GM06990 (cell line): ENCODE data around the gene LRRC7.

Experiments used
- DNase-seq: peaks from one replicate; pipeline ENCODE4 v3.0.0-alpha.2; 2011; ENCODE audit not compliant: insufficient read length; ENCODE audit errors: extremely low read depth
- H3K27me3 ChIP-seq: replicated peaks from 2 replicates; pipeline ENCODE4 v1.6.0; 2011; ENCODE audit warnings: low read length; ENCODE audit not compliant: control insufficient read depth, insufficient read depth
- H3K36me3 ChIP-seq: 2 replicates; pipeline ENCODE4 v1.5.1; 2011; ENCODE audit warnings: low read length; ENCODE audit not compliant: control insufficient read depth, insufficient read depth
- H3K4me3 ChIP-seq: replicated peaks from 2 replicates; pipeline ENCODE4 v1.5.1; 2011; ENCODE audit warnings: low read depth, mild to moderate bottlenecking, control low read depth, low read length
- CTCF ChIP-seq: IDR thresholded peaks from 2 replicates; pipeline ENCODE4 v1.5.1; 2011; ENCODE audit warnings: low read length, control low read depth, mild to moderate bottlenecking, inconsistent platforms; ENCODE audit not compliant: insufficient read depth, poor library complexity, severe bottlenecking

The LRRC7 gene

GRCh38 chr1:69738458-69739250, 170.9 kb downstream of the LRRC7 start:
- DNase-seq = no peak
- TF ChIP-seq CTCF = no peak
- H3K27me3 ChIP-seq = no peaks in the 10 kb centered on the region
- H3K4me3 ChIP-seq = no peak overlapping the region
- H3K36me3 ChIP-seq = no peaks in the 10 kb centered on the region

GRCh38 chr1:69739251-69739605, 171.5 kb downstream of the LRRC7 start:
- no peaks in the 10 kb centered on the region for H3K36me3 ChIP-seq
- no peak overlapping the region for H3K4me3 ChIP-seq
- no peak for DNase-seq
- no peaks in the 10 kb centered on the region for H3K27me3 ChIP-seq
- no peak for TF ChIP-seq CTCF

GRCh38 chr1:69743146-69743545, 175.4 kb downstream of the LRRC7 start:
- H3K36me3 ChIP-seq = no peaks in the 10 kb centered on the region
- no peak overlapping the region for H3K4me3 ChIP-seq
- H3K27me3 ChIP-seq = no peaks in the 10 kb centered on the region
- no peak for DNase-seq
- no peak for TF ChIP-seq CTCF

GRCh38 chr1:69744381-69744780, 176.7 kb downstream of the LRRC7 start:
- DNase-seq = no peak
- Histone ChIP-seq H3K27me3 (no peaks in the 10 kb centered on the region), H3K4me3 (no peak overlapping the region), H3K36me3 (no peaks in the 10 kb centered on the region)
- no peak for TF ChIP-seq CTCF

GRCh38 chr1:69747207-69747606, 179.5 kb downstream of the LRRC7 start:
- no peak for TF ChIP-seq CTCF
- Histone ChIP-seq H3K36me3 (no peaks in the 10 kb centered on the region), H3K27me3 (no peaks in the 10 kb centered on the region), H3K4me3 (no peak overlapping the region)
- no peak for DNase-seq

- H3K27me3 ChIP-seq = no peaks in the 10 kb centered on the region
- H3K36me3 ChIP-seq = no peaks in the 10 kb centered on the region
- no peak overlapping the region for H3K4me3 ChIP-seq
- no peak for DNase-seq
- no peak for TF ChIP-seq CTCF
Observed at GRCh38 chr1:69750638-69751037, 182.9 kb downstream of the LRRC7 start.
